HG03520 (cell line): ENCODE measurements around the gene CALR3.

Experiments
- ATAC-seq: cut with Tn5 transposase; IDR thresholded peaks from one replicate; pipeline ENCODE4 v1.9.1; 2021; ENCODE audit warnings: mild to moderate bottlenecking, moderate library complexity; ENCODE audit not compliant: unreplicated experiment

The CALR3 gene

DNA sequence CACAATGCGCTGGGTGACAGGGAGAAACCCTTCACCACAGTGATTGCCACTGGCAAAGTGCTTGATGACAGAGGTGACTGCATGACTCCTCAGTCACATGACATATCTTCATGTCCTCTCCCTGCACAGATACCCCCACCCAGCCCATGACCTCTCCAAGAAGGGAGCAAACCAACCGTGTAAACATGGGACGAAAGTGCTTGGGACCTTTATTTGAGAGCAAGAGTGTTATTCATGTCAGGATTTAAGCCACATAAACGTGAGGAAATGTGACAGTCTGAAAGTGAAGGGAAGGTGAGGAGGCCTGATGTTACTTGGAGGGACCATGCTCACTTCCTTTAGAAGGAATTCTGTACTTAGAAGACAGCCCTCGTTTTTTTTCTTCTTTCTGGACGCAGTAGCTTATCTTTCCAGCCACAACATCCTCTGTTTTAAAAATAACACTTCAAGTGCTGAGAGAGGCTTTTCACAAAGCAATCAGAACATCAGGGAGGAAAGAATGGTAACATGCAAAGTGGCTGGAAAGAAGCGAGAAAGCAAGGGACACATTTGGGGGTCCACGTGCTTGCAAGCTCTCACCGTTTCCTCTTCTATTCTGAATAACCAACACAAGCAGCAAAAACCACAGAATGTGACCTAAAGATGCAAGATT, 59.8 kb downstream of the CALR3 start:
- ATAC-seq = no peak

- no peak for ATAC-seq
Measured at GRCh38 chr19:16435238-16435917, 60.6 kb downstream of the CALR3 start.

DNA sequence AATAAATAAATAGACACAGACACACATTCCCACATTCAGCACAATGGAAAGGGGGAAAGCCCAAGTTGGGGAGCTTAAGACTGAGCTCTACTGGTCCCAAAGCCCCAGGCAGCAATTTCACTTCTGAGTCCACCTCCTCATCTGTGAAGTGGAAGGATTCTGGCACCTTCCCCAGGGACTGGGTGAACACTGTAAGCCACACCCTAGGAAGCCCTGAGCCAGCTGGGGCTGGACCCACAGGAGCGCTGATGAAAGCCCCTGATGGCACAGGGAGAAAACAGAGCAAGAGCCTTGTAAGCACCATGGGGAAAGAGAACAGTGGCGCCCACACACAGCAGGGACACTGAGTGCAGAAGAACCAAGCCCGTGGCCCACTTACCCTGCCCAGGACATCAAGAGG, 62.0 kb downstream of the CALR3 start:
- ATAC-seq = no peak

DNA sequence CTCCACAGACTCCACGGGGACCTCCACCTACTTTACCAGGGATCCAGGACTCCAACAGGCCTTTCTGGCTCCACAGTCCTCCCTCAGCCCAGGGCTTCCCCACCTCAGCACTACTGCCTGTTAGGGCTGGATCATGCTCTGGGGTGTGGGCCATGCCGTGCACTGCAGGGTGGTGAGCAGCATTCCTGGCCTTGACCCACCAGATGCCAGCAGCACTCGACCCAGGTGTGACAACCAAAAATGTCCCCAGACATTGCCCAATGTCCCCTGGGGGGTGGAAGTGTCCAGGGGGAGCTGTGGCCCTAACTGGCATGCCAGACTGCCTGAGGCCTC, 66.2 kb downstream of the CALR3 start:
- ATAC-seq = no peak

- no peak for ATAC-seq
Measured at GRCh38 chr19:16429066-16429758, 66.8 kb downstream of the CALR3 start.
